Activated CD4-positive, alpha-beta T cell treated with anti-CD3 and anti-CD28 coated beads, Interleukin-2, amount 50 U/mL, for 1 hour (primary cell): ENCODE results near the gene GLB1L2.

Source experiments
- DNase-seq: peaks from one replicate; pipeline ENCODE4 v3.0.0-alpha.2; 2020

GLB1L2 gene

DNA sequence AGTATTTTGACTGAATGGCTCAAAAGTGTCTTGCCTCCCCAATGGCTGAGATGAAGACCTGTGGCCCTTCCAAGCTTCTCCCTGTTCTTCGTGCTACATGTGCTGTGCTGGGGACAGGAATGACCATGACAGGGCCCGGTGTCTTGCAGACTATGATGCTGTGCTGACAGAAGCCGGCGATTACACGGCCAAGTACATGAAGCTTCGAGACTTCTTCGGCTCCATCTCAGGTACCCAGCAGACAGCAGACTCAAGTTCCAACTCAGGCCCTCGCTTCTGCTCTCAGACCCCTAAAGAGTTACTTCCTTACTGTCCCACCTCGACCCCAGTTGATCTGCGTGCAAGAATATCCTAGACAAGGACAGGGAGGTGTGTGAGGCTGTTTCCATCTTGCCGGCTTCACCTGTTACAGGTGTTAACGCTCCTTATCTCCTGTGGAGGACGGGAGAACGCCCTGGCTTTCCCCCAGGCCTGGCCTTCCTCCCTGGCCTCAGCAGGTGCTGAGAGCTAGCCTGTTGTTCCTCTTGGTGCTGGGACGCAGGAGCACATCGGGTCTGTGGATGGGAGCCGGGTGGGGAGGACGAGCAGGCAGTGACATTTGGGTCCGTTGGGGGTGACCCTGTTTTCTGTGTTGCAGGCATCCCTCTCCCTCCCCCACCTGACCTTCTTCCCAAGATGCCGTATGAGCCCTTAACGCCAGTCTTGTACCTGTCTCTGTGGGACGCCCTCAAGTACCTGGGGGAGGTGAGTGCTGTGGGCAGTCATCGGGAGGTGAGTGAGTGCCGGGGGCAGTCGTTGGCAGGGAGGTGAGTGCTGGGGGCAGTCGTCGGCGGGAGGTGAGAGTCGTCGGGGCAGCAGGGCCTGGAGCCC is 38.1 kb downstream of the GLB1L2 start:
- DNase-seq: no peak

DNA sequence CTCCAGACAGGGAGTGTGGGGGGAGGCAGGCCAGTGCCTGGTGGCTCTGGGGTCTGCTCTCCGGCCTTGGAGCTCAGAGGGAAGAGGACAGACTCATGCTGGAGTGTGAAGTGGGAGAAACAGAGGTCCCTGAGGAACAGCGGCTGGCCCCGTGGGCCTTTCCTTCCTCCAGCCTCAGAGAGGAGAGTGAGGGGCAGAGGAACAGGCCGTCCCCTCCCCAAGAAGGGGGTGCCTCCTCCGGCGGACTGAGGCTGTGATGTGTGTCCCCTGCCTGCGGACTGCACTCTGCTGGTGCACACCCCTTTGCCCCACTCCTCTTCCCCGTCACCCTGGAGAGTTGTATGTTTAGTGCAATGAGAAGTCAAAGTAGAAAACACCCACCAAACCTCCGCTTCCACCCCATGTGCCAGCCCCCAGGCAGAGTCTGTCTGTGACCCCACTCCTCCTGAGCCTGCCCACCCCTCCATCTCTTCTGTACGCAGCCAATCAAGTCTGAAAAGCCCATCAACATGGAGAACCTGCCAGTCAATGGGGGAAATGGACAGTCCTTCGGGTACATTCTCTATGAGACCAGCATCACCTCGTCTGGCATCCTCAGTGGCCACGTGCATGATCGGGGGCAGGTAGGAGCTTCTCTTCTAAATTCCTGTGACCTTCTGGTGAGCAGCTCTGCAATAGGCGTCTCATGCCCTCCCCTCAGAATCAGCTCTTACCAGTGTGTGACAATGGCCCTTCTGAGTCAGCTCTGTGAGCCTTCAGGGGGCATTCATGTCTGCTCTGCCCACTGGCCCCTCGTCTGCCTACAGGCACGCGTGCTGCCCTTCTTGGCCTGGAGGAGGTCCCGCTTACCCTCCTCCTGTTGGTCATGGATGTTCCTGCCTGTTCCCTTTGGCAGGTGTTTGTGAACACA is 39.0 kb downstream of the GLB1L2 start:
- DNase-seq: no peak

DNA sequence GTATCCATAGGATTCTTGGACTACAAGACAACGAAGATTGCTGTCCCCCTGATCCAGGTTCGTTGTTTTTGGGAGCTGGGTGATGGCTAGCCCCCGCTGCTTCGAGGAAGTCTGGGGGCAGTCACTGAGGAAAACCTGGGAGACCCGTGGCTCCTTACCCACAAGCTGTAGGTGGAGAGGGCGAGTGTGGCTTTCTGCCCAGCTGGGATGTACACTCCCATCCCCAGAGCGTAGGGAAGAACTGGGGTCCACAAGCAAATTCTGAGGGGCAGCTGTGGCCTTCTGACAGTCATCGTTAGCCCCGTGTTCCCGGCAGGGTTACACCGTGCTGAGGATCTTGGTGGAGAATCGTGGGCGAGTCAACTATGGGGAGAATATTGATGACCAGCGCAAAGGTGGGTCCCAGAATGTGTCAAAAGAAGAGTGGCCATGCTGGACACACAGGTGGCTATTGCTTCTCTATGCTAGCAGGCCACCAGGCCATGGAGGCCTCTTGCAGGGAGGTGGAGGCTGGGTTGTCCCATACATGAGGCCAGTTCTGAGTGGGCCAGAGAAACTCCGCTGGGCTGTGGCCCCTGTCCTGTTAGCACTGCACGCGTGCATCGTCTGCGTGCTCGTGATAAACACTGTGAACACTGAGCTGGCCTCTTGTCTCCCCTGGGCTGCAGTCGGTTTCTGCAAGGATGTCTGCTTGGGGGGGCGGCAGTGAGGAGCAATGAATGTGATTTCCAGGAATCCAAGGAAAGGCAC is 39.8 kb downstream of the GLB1L2 start:
- DNase-seq: no peak

DNA sequence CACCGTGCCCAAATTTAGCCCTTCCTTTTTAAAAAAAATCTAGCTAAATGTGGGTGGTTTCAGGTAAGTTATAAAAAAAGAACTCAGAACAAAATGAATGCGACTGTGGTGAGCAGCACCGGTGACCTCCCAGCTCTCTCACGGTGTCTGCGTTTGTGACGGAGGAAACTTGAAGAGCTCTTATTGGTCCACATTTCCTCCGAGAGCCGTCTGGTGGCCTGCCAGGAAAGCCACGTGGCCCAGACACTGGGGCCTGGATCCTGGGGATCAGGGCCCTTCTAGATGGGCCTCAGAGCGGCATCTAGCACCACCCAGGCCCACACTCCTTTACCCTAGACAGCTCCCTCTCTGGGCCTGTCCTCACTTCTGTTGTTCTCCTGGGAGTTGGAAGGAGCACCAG is 40.7 kb downstream of the GLB1L2 start:
- no peak for DNase-seq

DNA sequence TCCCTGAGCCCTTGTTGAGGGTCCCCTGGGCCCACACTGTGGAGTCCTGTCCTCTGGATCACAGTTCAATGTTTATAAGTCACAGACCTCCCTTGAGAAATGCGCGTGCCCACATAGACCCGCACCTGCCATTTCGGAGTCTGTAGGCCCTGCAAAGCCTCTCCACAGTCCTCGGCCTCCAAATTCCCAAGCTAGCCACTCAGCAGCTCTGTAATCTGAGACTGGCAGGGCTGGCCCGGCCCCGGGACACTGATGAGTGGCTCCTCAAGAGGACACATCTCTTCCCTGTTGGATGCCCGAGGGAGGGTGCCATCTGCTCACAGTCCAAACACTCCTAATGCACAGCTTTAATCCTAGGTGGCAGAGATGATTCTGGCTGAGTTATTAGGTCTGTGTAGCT is 41.2 kb downstream of the GLB1L2 start:
- DNase-seq: no peak

DNA sequence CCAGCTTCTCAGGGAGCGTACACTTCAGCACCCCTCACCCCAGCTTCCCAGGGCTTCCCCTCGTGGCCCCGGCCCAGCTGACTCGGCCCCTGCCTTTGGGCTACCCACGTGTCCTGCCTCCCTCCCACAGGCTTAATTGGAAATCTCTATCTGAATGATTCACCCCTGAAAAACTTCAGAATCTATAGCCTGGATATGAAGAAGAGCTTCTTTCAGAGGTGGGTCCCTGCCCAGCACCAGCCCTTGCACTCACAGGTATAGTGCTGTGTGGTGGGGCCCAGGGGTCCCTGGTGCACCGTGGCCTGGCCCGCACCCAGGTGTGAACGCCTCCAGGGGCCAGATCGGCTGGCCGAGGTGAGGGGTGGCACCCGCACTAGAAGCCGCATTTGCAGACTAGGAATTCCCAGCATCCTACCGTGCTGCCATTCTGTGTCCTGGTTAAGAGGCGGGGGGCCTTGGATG is 41.8 kb downstream of the GLB1L2 start:
- DNase-seq: no peak

DNA sequence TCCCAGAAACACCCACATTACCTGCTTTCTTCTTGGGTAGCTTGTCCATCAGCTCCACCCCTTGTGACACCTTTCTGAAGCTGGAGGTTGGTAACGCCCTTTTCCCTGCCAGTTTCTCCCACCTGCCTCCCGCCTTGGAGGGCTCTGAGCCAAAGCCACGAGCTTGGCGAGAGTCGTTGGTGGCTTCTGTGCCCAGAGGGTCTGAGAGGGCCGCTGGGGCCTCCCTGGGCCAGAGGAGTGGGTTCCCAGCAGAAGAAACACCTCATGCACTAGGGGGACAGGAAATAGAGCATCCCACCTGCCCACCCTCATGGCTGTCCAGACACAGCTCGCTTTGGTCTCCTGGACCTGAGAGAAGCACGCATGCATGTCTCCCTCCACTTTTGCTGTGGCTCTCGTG is 42.4 kb downstream of the GLB1L2 start:
- no peak for DNase-seq

DNA sequence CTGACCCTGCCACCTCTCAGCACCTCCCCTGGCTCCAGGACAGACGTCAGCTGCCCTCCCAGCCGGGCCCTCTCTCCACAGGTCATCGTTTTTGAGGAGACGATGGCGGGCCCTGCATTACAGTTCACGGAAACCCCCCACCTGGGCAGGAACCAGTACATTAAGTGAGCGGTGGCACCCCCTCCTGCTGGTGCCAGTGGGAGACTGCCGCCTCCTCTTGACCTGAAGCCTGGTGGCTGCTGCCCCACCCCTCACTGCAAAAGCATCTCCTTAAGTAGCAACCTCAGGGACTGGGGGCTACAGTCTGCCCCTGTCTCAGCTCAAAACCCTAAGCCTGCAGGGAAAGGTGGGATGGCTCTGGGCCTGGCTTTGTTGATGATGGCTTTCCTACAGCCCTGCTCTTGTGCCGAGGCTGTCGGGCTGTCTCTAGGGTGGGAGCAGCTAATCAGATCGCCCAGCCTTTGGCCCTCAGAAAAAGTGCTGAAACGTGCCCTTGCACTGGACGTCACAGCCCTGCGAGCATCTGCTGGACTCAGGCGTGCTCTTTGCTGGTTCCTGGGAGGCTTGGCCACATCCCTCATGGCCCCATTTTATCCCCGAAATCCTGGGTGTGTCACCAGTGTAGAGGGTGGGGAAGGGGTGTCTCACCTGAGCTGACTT is 43.2 kb downstream of the GLB1L2 start:
- DNase-seq: no peak

DNA sequence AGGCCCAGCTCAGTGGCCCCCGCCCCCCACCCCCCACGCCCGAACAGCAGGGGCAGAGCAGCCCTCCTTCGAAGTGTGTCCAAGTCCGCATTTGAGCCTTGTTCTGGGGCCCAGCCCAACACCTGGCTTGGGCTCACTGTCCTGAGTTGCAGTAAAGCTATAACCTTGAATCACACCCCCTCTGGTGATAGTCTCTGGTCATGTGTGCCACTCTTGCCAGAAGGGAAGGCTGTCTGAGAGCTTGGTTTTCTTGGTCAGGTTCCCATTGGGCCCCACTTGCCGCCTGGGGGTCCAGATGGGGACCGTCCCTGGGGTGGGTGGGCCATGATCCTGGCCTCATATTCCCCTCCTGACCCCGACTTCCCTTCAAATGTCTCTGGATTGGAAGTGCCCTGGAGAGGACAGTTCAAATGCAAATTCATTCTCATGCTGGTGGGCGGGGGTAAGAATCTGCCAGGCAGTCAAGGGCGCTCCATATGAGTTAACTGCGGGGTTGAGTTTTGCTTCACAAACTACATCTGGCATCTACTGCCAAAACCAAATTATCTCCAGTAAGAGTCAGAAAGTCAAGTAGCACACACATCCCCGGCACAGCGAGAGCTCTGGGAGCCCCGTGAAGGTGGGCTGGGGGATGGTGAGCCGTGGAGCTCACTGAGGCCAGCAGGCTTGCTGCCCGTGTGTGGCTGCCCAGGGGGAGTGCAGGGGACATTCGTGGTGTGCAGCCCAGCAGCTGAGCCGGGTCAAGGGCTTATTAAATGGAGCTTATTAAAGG is 44.5 kb downstream of the GLB1L2 start:
- no peak for DNase-seq

DNA sequence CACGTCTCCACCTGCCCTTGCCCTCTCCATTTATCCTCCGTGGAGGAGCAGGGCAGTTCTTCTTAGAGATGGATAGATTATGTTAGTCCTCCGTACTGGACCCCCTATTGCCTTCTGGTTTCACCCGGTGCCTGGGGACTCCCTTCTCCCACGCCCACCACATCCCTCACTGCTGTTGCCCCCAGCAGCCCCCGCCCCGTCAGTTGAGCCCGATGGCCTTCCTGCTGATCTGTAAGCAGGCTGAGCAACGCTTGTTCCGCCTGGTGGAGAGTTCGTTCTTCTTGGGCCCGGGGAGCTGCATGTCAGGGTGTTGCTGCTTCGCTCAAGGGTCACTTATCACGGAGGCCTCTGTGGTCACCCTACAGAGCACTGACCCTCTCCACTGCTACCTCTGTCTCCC is 46.1 kb downstream of the GLB1L2 start:
- DNase-seq: no peak

DNA sequence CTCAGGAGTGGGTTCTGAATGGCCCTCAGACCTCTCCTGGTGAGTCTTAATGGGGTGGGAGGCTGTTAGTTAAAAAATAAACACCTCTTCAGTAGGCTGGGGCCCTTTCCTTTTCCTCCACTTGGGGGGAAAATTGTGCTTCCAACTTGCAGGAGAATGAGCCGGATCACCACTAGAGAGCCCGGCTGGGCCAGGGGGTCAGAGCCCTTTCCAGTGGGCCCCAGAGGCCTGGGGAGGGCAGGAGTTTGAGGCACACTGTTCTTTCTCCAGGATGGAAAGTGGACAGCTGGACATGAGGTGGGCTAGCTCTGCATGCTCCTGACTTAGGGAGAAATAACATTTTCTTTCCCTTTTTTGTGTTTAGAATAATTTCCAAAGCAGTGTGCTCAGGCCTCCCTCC is 47.5 kb downstream of the GLB1L2 start:
- no peak for DNase-seq

DNA sequence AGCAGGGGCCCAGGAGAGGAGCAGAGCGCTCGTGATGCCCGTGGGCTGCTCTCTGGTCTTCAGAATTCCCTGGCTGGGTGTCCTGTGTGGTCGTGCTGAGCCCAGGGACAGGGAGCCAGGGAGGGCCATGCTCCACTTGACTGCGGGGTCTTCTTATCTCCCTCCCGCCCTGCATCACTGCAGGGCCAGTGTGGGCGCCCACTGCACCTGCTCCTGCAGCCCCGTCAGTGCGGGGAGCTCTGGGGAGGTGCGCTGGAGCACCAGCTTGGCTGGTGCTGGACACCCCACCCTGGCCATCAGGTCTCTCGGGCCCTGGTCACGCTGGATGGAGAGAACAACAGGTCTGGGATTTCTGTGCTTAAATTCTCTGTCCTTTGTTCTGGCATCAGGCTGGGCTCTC is 48.4 kb downstream of the GLB1L2 start:
- no peak for DNase-seq

DNA sequence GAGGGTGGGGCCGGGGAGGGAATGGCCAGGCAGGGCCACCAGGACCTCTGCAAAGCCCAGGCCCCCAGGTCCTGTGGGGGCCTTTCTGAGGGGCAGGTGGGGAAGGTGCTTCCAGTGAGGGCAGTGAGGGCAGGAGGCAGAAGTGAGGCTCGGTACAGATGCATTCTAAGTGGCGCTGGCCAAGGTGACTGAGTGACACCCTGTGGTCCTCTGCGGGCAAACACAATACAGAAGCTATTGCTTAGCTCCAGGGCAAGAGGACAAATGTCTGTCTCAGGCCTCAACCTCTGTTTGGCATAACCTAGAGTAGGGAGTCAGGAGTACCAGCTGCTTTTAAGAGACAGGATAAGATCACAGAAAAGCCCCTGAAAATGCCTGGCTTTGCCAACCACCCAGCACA is 49.0 kb downstream of the GLB1L2 start:
- DNase-seq: no peak

DNA sequence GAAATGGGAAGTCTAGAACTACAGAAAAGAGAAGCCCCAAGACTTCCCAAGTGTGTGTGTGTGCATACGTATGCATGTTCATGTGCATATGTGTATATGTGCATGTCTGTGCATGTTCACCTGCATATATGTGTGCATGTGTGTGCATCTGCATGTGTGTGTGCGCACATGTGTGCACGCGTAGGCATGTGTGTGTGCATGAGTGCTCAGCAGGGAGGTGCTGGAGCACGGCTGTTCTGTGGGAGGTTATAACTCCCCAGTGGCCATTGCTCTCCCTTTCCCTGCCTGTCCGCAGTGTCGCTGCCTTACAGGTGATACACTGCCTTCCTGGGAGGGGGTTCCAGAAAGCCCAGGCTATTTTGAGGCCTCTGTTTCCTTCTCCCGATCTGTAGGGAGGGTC is 50.5 kb downstream of the GLB1L2 start:
- no peak for DNase-seq

DNA sequence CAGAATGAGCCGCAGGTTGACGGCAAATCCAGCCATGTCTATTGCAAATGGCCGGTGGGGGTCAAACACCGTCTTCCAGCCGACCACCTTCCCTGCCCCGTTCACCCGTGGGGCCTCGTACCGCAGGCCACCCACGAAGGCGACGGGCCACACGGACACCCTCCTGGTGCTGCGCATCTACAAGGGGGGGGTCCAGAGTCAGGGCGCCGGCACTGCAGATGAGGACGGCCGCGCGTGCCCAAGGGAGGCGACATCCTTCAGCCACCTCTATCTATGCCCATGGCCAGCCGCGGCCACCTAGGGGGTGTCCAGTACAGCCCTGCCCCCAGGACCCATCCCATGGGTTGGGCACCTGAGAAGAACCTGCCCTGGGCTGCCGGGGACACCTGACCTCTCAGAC is 51.0 kb downstream of the GLB1L2 start:
- DNase-seq: no peak

DNA sequence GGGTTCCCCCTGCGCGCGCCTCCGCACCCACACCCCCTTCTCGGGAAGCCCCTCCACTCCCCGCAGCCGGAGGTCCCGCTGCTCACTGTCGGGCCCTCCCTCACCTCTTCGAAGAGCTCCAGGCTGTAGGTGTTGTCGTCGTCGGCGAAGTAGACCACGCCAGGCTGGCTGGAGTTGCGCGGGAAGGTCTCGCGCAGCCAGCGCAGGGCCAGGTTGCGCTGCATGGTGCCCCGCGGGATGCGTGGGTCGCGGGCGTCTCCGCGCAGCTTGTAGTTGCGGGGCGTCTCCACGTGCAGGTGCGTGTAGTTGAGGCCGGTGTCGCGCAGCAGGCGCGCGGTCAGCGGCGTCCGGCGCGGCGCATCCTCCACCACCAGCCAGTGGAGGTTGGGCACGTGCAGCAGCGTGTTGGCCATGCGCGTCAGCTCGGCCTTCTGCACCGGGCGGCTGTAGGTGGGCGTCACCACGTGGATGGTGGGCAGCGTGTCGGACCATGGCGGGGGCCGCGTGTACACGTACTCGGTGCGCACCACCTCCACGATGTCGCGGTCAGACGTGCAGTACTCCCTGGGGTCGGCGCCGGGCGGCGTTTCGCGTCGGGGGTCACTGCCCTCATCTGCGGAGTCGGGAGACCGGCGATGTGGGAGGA is 51.9 kb downstream of the GLB1L2 start:
- no peak for DNase-seq

DNA sequence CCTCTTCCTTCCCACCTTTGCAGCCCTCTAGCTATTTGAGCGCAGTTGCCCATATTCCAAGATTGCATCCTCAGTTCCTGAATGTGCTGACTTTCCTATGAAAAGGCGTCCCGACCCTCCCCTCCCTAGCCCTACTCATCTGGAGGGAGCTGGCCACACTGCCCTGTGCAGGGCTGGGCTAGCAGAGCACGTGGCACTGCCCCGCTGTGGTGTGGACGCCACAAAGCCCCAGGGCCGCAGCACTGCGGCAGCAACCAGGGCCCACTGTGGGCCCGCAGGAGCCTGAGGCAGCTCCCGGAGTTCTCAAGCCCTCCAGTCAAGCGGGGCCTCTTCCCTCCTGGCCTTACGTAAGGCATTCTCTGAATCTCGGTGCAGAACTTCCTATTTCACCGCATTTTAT is 52.6 kb downstream of the GLB1L2 start:
- DNase-seq: no peak

DNA sequence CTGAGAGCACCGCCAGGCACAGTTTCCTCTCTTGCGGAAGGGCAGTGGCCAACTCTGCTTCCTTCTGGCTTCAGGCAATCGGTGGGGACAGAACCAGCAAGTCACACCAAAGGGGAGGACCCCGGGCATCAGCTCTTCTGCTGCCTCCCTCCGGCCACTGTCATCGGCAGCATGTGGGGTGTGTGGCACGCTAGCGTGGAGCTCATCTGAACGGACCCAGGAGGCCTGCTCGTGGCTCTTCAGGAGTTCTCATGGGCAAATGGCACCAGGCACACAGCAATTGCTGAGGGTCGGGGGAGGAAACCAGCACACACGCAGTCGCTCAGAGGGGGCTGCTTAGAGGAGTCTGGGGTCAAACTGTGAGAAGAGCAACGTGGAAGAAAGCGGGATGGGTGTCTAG is 53.4 kb downstream of the GLB1L2 start:
- no peak for DNase-seq

DNA sequence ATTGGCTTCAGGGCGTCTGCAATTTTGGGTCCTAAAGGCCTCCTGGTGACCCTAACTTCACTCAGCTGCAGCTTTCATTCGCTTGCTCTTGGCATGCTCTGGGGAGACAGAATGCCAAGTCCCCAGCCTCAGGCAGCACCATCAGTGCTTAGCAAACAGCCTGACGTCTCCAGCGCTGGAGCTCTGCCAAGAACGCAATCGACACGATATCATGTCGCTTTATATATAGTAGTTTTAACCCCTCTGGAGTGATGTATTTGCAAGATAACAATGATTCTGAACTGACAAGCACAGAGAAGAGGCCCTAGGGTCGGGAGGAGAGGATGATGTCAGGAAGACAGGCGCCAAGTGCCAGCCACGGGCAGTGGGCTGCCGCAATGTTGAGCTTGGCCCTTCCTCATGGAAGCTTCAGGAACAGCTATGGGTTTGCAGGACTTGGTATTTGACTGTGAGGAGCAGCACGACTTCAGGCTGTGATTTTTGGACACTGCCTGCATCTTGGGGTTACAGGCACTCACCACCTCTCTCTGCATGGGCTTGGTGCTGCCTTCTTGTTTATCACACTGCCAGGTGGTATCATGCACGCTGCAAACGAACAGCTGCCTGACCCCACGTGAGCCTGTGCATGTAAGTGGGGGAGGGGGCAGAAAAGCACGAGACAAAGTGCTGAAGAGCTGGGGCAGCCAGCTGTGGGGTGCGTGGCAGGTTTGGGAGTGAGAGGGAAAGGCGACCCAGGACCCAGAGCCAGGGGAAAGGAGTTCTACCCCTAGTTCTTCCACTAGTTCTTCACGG is 54.2 kb downstream of the GLB1L2 start:
- DNase-seq: no peak

DNA sequence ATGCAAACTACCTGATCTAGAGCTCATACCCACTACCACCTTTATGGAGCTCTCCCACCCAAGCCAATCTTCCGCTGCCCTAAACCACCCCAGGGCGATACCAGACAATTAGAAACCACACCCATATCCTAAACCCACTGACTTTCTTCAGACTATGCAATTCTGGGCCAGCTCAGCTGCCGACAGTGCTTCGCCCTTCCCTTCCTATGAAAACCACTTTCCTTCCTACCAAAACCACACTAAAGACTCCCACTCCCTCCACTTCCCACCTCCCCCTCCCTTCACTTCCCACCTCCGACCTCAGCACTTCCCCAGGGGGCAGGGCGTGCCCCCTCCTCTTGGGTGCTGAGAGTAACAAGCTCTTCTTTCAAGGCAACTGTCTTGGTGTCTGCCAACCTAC is 55.2 kb downstream of the GLB1L2 start:
- DNase-seq: no peak

DNA sequence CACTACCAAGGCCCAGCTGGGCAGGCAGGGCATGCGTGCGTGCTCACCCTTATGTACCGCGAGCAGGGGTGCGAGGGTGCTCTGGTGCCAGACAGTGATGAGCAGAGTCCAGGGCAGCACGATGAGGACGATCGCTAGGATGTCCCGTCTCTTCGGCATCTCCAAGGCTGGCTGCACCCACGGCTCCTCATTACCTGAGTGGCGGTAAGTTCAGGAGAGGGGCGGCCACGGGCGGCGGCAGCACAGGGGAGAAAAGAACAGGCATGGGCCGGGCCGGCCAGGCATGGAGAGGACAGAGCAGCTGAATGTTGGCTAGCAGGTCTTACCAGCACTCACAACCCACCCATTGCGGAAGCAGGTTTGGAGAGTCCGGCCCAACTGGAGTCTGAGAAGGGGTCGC is 55.7 kb downstream of the GLB1L2 start:
- no peak for DNase-seq
